Right ventricle myocardium superior (tissue), 1 donor: Measurements from ENCODE around the gene UQCRC1. TPM values are rescaled to one million over a fixed set of nuclear protein-coding genes. Genes with fewer than 3 reads are reported as not detected.
A peak's percentile ranks its signal among the peaks of the same experiment; 100 is the strongest.

Experiments used
- ATAC-seq: fragments of 200-7000 bp; cut with Tn5 transposase; one replicate; pipeline ENCODE4 v1.9.1; 2020; ENCODE audit warnings: mild to moderate bottlenecking; ENCODE audit not compliant: poor library complexity
- DNase-seq: peaks from one replicate; pipeline ENCODE4 v3.0.0-alpha.2; 2020
- intact Hi-C: fragments of 100-400 bp; cut with DNase I; formaldehyde crosslinking; loops from one replicate; pipeline ENCODE4 v1.11.2; 2022
- total RNA-seq: library from RNA; stranded (reverse); fragmentation: NEBNext Ultra II Directional; extraction: Animal tissue kit (Norgen Biotek cat#: 25700); gene quantifications from one replicate; pipeline ENCODE4 v1.2.1, GENCODE V29; 2021
- donor health status: DM: no; HTN: yes; CAD: no; lungs with severe emphysema.

Gene UQCRC1
- total RNA-seq, 1 donor from 2014 or later: 1,265 TPM

DNA sequence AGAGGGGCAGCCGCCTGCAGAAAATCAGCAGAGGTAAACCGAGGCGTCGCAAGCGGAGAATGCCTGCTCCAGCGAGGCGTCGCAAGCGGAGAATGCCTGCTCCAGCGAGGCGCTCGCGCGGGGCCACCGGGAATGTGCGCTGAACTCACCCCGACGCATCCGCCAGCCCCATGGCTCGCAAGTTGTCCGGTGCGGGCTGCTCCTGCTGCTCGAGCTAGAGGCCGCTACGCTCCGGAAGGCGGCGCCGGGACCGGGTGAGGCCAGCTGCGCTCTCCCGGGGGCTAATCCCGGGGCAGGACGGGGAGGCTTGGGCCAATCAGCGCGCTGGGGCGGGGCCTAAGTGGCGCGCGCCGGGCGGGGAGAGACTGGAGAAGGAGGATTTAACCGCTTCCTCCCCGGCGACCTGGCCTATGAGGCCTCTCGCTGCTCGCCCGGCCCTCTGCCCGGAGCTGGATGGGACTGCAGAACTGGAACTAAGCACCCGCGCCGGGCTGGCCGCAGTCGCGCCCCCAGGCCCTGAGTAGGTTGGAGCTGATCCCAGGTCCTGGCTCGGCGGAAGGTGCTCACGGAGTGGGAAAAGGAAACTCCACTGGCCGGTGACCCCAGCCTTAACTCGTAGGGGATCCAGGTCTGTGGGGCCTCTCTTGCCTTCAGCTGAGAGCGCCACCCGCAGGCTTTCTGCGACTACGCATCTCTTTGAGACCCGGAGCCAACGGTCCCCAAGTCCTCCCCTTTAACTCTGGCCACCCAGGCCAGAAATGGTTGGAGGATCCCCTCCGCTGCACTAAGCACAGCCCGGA, 26.0 kb upstream of the UQCRC1 start, which contains the start of gene SLC26A6:
Gene SLC26A6, minus strand, starts transcription at position 240 of the 800 bp plus-strand sequence. Its CDS starts 68 bp downstream, at position 172.
- DNase-seq (peak; percentile 99), ATAC-seq (peak; percentile 98)
- intact Hi-C loops: no loop called here

DNA sequence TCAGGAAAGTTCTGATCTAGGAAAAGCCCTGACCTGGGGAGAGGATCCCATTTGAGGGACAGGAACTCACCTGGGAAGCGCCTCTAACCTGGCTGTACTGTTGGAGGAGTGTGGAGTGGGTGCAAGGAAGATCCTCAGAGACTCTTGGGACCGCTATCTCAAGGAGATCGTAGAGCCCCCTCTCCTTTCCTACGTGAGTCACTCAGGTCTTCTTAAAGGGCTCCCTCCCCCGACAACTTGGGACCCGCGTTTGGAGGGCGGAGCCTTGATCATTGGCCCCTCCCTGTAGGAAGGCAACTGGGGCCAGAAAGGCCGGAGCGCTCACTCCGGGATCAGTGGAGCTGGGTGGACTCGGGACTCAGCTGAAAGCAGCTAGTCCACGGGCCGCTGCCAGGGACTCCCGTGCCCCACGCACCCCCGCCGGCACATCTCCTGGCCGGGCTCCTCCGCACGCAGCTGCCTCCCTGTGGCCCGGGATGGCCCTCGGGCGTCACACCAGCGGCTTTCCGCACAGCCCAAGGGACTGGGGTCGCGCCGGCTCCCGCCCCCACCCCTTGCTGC, 25.3 kb upstream of the UQCRC1 start:
- intact Hi-C loops: no loop called here
- ATAC-seq: peak; percentile 53
- peak; percentile 73 for DNase-seq

DNA sequence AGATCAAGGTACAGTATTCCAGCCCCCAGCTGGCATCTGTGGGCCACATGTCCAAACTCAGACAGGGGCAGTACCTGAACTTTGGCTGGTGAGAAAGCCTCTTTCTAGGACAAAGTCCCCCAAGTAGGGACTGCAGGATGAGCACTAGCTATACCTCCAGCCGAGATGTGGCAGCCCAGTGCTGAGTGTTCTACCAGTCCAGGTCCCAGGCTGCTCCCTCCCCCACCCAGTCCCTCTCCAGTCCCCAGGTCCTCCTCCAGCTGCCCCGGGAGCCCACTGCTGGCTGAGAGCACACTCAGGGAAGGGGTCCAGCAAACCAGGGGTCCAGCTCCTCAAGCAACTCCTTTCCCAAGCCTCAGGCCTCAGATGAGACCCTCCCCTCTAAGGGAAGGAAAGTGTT, 24.3 kb upstream of the UQCRC1 start:
- ATAC-seq (no peak), DNase-seq (no peak)
- intact Hi-C loops: no loop called here

DNA sequence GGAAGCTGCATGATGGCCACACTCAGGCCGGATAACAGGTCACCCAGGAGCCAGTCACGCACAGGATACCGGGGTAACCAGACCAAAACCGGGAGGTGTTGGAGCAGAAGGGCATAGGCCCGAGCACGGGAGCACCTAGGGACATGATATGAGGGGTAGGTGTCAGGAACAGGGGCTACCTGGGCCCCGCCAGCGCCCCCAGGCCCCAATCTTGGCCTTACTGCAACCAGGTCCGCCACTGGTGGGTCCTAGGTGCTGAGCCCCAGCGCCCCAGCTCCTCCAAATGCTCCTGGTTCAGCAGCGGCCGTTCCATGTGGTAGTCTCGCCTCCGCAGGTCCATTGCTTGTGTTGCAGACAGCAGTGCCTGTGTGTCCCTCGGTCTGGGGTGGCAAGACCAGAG, 23.8 kb upstream of the UQCRC1 start:
- DNase-seq (no peak), ATAC-seq (no peak)
- intact Hi-C loops: no loop called here

DNA sequence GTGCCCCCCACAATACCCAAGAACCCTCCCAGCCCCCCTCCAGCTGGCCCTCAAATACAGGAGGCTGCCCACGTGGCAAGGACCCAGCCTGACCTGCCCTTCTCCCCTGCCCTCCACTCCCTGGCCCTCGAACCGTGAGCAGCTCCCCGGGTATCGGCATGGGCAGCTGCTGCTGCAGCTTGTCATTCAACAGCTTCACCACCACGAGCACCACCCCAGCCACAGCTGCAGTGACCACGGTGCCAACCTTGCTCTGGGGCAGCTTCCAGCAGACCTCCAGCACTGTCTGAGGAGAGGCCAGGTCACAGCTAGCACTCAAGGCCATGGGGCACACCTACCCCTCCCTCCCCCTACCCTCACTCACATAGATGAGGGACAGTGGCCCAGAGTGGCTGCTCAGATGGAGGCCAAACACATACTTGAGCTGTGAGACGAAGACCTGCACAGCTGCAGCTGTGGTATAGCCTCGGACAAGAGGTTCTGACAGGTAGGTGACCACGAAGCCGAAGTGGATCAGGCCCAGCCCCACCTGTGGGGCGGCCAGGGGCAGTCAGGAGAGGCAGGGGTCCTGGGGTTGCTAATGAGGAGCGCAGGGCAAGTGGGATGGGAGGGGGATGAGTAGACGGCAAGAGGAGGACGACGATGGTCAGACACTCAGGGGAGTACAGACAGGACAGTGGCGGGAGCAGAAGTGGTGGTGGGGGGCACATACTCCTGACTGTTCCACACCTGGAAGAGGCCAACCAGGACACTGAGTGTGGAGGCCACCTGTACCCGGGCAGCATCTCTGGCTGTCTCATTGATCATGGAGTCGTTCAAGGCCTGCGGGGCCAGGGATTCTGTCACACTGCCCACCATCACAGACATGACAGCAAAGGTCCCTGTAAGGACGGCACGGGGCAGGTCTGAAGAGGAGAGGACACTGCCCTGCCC, 22.3 kb upstream of the UQCRC1 start:
- intact Hi-C loops: no loop called here
- ATAC-seq (no peak), DNase-seq (no peak)

DNA sequence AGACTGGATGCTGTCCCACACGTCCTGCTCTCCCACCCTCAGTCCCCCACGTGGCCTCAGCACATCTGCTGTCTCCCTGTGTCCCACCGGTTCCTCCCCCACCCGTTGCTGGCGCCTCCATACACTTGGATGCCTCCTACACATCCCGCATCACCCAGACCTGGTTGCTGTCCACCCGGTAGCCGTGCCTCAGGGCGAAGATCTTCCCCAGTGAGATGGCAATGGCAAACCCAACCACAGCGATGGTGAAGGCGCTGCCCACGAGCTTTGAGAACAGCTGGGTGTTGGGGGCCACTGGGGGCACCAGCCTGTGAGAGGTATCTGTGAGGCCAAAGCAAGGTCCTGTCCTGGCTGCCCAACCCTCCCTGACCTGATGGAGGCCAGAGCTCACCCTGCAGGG, 21.4 kb upstream of the UQCRC1 start:
- ATAC-seq (no peak), DNase-seq (no peak)
- intact Hi-C loops: no loop called here

DNA sequence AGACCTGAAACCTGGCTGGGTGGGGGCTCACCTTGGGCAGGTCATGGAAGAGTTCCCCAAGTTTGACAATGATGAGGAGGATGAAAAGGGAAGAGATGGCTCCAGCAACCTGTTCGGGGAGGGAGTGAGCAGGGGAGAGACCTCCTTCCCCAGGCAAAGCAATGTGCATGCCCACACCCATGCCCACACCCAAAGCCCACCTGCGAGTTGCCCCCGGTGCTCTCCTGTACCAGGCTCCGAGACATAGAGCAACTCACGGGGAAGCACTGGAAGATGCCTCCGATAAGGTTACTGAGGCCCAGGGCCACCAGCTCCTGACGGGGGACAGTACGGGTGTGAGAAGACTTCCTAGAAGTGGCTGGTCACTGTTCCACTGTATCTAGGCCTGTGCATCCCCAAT, 21.0 kb upstream of the UQCRC1 start:
- ATAC-seq (no peak), DNase-seq (no peak)
- intact Hi-C loops: no loop called here

DNA sequence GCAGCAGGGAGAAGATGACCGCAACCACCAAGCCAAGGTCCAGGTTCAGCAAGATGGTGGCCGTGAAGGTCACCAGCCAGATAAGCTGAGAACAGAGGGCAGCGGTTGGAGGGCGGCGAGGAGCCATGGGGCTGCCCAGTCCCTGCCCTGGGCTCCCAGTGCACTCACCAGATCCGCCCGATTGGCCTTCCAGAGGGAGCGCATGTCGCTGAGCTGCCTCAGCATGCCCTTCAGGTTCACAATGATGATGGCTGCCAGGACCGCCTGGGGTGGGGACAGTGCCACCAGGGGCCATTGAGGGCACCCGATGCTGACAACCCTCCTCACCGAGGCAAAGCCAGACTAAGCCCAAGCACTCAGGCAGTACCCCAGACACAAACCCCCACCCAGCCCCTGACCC, 20.4 kb upstream of the UQCRC1 start:
- intact Hi-C loops: no loop called here
- DNase-seq: no peak
- no peak for ATAC-seq

DNA sequence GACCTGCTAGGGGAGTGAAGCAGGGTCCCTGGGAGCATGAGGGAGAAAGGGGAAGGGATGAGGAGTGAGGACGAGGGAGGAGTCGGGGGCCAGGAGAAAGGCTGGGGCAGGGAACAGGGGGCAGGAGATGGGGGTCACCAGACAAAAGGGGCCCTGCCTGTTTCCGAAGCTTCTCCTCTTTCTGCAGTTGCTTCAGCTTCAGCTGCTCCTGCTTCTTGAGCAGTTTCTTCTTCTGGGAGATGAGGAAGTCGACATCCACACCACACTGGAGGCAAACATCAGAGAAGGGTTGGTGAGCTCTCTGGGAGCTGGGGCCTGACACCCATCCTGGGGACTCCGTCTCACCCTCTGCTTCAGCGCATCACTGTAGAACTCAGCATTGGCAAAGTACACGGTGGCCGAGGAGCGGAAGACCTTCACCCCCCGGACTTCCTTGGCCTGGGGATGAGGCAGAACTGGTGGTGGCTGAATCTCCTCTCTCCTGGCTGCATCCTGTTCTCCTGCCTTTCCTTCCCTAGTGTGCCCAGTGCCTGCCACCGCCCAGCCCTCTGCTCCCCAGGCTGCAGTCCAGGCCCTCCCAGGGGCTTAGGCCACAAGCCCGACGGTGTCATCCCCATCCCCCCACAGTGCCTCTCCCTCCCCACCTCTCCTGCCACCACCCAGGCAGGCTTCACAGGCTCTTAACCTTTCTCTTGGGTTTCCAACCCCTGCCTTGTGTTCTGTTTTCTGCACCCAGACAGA, 19.0 kb upstream of the UQCRC1 start:
- DNase-seq (no peak), ATAC-seq (no peak)
- intact Hi-C loops: no loop called here

DNA sequence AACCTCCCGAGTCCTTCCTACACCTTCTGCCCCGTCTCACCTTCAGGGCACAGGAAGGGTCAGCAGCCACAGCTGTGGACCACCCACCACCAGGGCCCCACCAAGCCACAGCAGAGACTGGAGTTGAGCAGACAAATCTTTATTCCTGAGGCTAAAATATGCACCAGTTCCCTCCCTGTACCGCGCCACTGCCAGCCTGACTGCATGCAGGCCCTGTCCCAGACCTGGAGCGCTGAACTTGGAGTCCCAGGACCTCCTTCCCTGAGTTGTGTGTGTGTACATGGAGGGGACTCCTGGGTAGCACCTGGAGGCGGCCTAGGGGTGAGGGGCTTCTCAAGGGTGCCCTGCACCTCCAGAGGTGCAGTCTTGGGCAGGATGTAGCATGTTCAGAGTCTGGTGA, 16.2 kb upstream of the UQCRC1 start:
- no peak for DNase-seq
- no peak for ATAC-seq
- intact Hi-C loops: no loop called here

DNA sequence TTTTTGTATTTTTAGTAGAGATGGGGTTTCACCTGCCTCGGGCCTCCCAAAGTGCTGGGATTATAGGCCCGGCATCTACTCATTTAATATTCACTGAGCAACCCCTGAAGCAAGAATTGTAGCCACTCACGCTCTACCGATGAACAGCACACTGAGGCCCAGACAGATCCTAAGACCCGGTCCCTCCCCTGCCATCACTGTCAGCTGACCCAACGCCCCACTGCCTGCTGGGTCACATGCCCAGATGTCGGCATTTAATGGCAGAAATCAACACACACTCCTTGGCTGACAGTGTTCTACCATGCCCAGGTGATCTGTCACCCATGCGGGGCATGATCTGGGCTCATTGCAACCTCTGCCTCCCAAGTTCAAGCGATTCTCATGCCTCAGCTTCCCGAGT, 15.3 kb upstream of the UQCRC1 start:
- ATAC-seq: no peak
- intact Hi-C loops: no loop called here
- DNase-seq: no peak

DNA sequence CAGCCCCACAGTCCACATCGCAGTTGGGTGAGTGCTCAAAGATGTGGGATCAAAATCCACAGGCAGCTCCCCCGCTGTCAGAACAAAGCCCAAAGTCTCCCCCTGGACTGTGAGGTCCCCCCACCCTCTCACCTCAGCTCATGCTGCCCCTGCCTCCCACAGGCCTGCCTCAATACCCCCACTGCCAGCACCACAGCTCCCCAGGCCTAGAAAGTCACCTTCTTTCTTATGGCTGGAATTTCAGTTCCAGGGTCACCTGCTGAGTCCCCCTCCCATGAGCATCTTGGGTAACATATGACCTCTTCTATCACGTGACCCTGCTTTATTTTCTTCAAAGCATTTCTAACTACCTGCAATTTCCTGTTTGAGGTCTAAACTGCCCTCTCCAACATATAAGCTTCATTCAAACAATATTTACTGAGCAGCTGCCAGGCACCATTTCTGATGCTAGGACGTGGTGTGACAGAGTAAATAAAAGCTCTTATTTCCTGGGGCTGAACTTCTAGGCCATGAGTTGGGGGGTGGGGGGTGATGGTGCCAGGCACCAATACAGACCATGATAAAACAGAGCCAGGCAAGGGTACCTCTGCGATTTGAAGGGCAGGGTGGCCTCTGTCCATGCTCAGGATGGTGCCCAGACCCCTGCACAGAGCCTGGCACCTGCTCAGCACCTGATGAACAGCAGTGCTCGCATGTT, 14.6 kb upstream of the UQCRC1 start:
- ATAC-seq (no peak), DNase-seq (no peak)
- intact Hi-C loops: no loop called here

DNA sequence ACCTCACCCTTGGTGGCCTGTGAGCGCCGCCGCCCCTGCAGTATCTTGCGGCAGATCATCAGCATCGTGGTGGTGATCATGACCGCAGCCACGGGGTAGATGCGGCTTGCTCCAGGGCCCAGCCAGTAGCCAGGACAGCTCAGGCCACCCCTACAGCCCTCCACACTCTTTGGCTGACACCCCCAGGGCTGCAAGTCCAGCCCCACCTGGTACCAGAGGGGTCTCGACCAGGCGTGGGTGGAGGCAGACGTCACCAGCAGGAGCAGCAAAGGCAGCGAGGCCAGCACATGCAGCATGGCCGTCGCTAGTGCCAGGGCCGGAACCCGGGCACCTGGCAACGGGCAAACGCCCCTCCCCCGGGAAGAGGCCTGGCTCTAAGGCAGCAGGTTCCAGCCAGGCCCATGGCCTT, 12.0 kb upstream of the UQCRC1 start, which contains the start of gene TMEM89:
Gene TMEM89, minus strand, starts transcription at position 309 of the 409 bp plus-strand sequence. Its CDS starts 13 bp downstream, at position 296.
- no peak for DNase-seq
- no peak for ATAC-seq
- intact Hi-C loops: no loop called here

DNA sequence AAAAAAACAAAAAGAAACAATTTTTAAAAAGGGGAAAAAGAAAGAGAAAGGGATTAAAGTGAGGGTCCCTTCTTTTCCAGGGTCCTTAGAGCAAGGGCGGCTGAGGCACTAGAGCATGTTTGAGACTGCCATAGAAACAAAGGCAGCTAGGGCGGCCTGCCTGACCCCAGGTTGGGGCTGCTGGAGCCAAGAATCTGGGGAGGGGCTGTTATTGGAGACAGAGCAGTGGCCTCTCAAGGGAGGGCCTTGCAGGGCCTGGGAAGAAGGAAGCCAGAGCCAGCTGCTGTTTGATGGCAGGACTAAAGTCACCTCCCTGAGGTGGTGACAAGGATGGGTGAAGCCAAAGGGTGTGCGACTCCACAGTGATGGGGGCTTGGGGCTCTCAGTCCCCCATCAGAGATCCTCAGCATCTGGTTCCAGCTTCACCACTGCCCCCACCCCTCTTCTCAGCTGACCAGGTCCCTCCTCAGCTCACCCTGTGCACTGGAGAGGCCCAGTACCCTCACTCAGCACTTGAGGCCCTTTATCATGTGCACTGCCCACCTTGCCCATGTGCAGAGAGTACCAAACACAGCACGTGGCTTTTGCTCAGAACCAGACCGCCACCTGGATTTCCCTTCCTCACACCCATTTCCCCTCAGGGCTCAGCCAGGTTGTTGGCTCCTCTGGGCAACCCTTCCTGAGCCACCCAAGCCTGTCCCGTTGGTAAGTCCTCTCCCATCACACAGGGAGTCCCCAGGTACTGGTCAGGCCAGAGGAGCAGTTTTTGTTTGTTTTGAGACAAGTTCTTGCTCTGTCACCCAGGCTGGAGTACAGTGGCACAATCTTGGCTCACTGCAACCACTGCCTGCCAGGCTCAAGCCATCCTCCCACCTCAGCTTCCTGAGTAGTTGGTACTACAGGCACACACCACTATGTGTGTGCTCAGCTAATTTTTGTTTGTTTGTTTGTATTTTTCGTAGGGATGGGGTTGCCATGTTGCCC, 10.4 kb upstream of the UQCRC1 start:
- intact Hi-C loops: no loop called here

DNA sequence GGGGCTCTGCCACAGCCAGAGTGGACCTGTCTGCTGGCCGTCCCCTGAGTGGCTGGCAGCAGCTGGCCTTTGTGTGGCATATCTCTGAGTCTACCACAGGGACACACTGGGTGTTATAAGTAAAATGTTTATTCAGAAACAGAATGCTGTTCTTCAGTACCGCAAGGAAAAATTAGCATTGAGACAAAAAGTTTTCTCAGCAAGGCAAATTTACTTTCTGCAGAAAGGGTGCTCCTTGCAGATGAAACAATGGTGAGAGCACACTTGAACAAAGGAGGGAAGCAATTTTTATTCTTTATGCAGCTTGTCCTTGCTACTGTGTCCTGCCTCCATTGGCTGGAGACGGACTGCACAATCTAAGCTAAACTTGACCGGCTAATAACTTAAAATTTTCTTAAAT, 8.1 kb upstream of the UQCRC1 start:
- DNase-seq (no peak), ATAC-seq (no peak)
- intact Hi-C loops: no loop called here

More for the DNA sequence above, 10.4 kb upstream of the UQCRC1 start:
- ATAC-seq (no peak), DNase-seq (no peak)

DNA sequence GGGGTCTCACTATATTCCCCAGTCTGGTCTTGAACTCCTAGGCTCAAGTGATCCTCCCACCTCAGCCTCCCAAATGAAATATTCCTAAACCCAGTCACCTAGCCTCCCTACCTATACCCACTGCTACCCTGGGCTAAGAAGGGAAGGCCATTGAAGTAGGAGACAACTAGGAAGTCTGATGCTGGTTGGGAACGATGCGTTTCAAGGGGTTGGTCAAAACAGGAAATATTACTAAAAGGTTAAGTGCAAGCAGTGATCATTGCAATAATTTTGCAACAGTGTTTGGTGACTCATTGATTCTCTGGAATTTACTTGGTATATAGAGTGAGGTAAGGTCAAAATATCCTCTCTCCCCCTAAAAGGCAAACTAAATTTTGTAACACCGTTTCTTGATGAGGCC, 4.6 kb upstream of the UQCRC1 start:
- no peak for ATAC-seq
- intact Hi-C loops: no loop called here

DNA sequence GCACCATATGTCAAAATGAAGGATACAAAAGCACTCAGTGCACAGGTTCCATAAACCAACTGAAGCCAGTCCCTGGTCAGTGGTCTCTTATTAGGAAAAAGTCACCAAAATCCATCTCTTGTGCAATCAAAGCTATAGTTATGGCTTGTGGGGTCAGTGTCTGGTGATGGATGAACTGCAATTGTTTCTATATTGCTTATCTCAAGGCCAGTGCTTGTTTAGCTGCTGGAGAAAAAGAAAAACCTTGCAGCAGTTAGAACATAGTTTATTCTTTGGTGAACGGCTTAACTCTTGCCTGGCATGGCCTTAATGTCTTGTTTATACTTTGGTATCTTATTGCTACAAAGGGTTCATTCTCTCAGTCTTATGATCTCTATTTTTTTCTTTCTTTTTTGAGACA, 2.9 kb upstream of the UQCRC1 start:
- intact Hi-C loops: no loop called here
- DNase-seq: no peak
- ATAC-seq: no peak

More for the DNA sequence above, 4.6 kb upstream of the UQCRC1 start:
- no peak for DNase-seq
